RWPE2 (cell line): ENCODE data around the gene PARN.

Source experiments
- ATAC-seq: fragments of 200-7000 bp; cut with Tn5 transposase; 3 replicates; pipeline ENCODE4 v1.9.1; 2021; ENCODE audit warnings: low read depth
- DNase-seq: peaks from one replicate; pipeline ENCODE4 v3.0.0-alpha.2; 2020; ENCODE audit warnings: low spot score
- H3K27ac ChIP-seq: fragments of 450-650 bp; 2 replicates; pipeline ENCODE4 v1.5.1; 2017; ENCODE audit warnings: mild to moderate bottlenecking; ENCODE audit not compliant: poor library complexity, severe bottlenecking
- H3K27me3 ChIP-seq: fragments of 250-450 bp; sonication (Bioruptor Pico); 2 replicates; pipeline ENCODE4 v1.5.1; 2021; ENCODE audit warnings: mild to moderate bottlenecking, moderate library complexity; ENCODE audit not compliant: insufficient read depth, poor library complexity, severe bottlenecking
- H3K36me3 ChIP-seq: fragments of 250-450 bp; sonication (Bioruptor Pico); 2 replicates; pipeline ENCODE4 v1.5.1; 2020; ENCODE audit warnings: low read depth, mild to moderate bottlenecking, moderate library complexity
- H3K4me1 ChIP-seq: fragments of 250-450 bp; sonication (Bioruptor Pico); 2 replicates; pipeline ENCODE4 v1.5.1; 2021; ENCODE audit warnings: mild to moderate bottlenecking, moderate library complexity; ENCODE audit not compliant: insufficient read depth, poor library complexity, severe bottlenecking
- H3K4me3 ChIP-seq: fragments of 250-450 bp; sonication (Bioruptor Pico); 2 replicates; pipeline ENCODE4 v1.5.1; 2021; ENCODE audit warnings: mild to moderate bottlenecking, moderate library complexity; ENCODE audit not compliant: severe bottlenecking
- H3K9me3 ChIP-seq: fragments of 250-450 bp; sonication (Bioruptor Pico); 2 replicates; pipeline ENCODE4 v1.5.1; 2021; ENCODE audit warnings: mild to moderate bottlenecking, moderate library complexity; ENCODE audit not compliant: severe bottlenecking
- TF ChIP-seq, protein P1 (sequence below): fragments of 450-650 bp; IDR thresholded peaks from one replicate; pipeline ENCODE4 v1.5.1; 2017; ENCODE audit warnings: mild to moderate bottlenecking, moderate library complexity; ENCODE audit not compliant: poor library complexity, severe bottlenecking

Gene PARN

GRCh38 chr16:14491861-14492529, 138.1 kb downstream of the PARN start:
- TF ChIP-seq, protein P1, sequence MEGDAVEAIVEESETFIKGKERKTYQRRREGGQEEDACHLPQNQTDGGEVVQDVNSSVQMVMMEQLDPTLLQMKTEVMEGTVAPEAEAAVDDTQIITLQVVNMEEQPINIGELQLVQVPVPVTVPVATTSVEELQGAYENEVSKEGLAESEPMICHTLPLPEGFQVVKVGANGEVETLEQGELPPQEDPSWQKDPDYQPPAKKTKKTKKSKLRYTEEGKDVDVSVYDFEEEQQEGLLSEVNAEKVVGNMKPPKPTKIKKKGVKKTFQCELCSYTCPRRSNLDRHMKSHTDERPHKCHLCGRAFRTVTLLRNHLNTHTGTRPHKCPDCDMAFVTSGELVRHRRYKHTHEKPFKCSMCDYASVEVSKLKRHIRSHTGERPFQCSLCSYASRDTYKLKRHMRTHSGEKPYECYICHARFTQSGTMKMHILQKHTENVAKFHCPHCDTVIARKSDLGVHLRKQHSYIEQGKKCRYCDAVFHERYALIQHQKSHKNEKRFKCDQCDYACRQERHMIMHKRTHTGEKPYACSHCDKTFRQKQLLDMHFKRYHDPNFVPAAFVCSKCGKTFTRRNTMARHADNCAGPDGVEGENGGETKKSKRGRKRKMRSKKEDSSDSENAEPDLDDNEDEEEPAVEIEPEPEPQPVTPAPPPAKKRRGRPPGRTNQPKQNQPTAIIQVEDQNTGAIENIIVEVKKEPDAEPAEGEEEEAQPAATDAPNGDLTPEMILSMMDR = no peak
- no peak for DNase-seq
- Histone ChIP-seq H3K4me1 (peaks cover 9% of the 10 kb centered on the region), H3K4me3 (no peak overlapping the region), H3K27me3 (no peaks in the 10 kb centered on the region), H3K36me3 (no peaks in the 10 kb centered on the region), H3K27ac (no peak overlapping the region), H3K9me3 (no peaks in the 10 kb centered on the region)
- no peak for ATAC-seq

- Histone ChIP-seq H3K9me3 (no peaks in the 10 kb centered on the region), H3K4me3 (no peak overlapping the region), H3K36me3 (no peaks in the 10 kb centered on the region), H3K27ac (no peak overlapping the region), H3K27me3 (no peaks in the 10 kb centered on the region), H3K4me1 (peaks cover 14% of the 10 kb centered on the region)
- no peak for ATAC-seq
- DNase-seq = no peak
- TF ChIP-seq, protein P1 = no peak
Observed at GRCh38 chr16:14490235-14490634, 139.8 kb downstream of the PARN start.

DNA sequence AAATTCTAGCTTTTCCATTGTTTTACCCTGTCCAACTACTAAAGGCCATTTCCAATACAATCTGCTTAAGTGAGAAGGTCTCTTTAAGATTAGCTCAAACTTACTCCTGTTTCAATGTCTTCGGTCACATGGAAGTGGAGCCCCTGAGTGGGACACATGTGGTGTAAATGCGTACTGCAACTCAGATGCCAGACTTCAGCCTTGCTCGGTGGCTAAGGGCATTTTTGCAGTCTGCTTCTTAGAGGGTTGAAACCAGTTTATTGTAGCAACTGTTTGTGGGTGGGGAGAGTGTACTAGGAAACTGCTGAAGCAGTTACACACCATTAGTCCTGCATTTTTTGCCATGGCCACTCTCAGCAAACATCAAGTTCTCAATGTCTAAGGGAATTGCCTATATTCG, 140.6 kb downstream of the PARN start:
- DNase-seq = no peak
- 0 out of 3 replicates have a peak, but pooled peaks have one; percentile 10 for ATAC-seq
- TF ChIP-seq, protein P1 = no peak

GRCh38 chr16:14487579-14487978, 142.5 kb downstream of the PARN start:
- TF ChIP-seq, protein P1 = no peak
- Histone ChIP-seq H3K4me1 (peaks cover 14% of the 10 kb centered on the region), H3K4me3 (no peak overlapping the region), H3K36me3 (no peaks in the 10 kb centered on the region), H3K9me3 (no peaks in the 10 kb centered on the region), H3K27me3 (no peaks in the 10 kb centered on the region), H3K27ac (peak overlapping the region; percentile 54)
- ATAC-seq (no peak), DNase-seq (no peak)

More for the DNA sequence above, 140.6 kb downstream of the PARN start:
- Histone ChIP-seq H3K4me1 (peaks cover 14% of the 10 kb centered on the region), H3K9me3 (no peaks in the 10 kb centered on the region), H3K36me3 (no peaks in the 10 kb centered on the region), H3K27ac (no peak overlapping the region), H3K27me3 (no peaks in the 10 kb centered on the region), H3K4me3 (no peak overlapping the region)
